Lower leg skin (tissue), 3 donors: Measurements from ENCODE around the gene LAMTOR1.

Source experiments
- CTCF ChIP-seq, 3 donors: fragments of 450-650 bp; IDR thresholded peaks; one replicate each; pipeline ENCODE4 v1.5.1; 2016; ENCODE audit warnings: antibody characterized with exemption in 3 of 3, mild to moderate bottlenecking in 3 of 3, moderate library complexity in 2 of 3
- POLR2A ChIP-seq, 2 donors: fragments of 450-650 bp; IDR thresholded peaks; one replicate each; pipeline ENCODE4 v1.6.1; 2016 to 2017; ENCODE audit warnings: antibody characterized with exemption in 2 of 2, mild to moderate bottlenecking in 1 of 2, moderate library complexity in 1 of 2

GRCh38 chr11:72084965-72085364, 18.1 kb downstream of the LAMTOR1 start:
- TF ChIP-seq CTCF (IDR thresholded peaks at IDR 0.05) (no peak), POLR2A (IDR thresholded peaks at IDR 0.05) (no peak)
